GM19463 (cell line): ENCODE data around the gene DMD.
"Not testable (repeated sequence)": the region's sequence is repeated elsewhere in the genome, so short reads cannot be mapped to it uniquely, and the experiment has no call there.

ENCODE experiments used
- ATAC-seq: cut with Tn5 transposase; IDR thresholded peaks from one replicate; pipeline ENCODE4 v1.9.1; 2021; ENCODE audit warnings: mild to moderate bottlenecking, moderate library complexity; ENCODE audit not compliant: unreplicated experiment

Gene DMD

DNA sequence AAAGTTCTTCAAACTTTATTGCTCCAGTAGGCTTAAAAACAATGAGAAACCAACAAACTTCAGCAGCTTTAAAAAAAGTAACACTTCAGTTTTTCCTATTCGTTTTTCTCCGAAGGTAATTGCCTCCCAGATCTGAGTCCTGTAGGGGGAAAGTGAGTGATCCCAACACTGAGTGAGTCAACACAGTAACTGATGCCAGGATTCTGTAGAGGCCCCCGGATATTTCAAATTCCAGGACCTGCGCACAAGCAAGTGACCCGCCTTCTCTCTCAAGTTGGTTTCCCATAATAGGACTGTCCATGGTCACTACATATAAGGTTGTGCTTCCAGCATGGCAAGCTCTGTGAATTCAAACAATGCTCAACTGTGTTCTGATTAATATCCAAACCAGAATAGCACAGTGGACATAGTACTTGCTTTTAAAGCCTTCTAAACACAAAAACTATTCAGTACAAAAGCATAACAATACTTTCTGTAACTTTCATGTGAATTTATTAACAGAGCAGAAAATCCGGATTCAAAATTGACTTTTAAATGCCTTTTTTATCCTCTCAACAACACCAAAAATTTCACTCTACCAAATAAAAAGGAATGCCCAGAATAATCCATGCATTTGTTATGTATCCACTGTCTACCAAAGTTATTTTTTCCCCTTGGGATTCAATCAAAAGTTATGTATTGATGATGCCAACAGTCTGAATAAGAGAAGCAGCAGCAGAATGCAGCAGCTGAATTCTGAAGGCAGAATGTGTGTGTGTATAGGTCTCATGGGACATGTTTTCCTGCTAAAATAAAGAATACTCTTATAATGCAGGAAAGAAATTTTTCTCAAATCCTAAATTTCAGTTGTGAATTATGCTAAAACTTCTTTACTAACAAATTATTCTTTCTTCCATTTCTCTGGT lies at the start of gene DMD:
Gene DMD, minus strand, starts transcription at position 194 of the 905 bp plus-strand sequence. CDS start 237 bp downstream, outside the sequence.
- no peak for ATAC-seq

DNA sequence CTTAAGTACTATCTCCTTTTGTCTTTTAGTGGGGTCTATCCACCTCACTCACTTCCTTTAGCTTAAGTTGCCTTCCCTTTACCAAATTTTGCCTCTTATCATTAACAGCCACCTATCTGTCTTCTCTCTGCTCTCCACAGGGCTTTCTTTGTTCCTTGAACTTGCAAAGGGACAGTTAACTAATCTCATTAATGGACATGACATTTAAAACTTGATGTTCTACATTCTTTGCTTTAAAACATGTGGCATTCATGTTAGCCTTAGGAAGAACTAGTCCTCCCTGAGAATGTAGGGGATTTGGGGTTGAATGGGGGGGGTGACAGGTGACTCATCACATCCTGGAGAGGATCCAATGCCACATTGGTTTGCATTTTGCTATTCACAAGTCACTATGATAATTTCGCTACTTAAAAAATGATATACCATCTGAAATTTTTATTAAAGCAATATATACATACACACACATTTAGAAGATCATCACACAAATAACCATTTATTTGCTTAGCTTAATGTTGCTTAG lies 41.0 kb upstream of the DMD start:
- ATAC-seq, result no peak

DNA sequence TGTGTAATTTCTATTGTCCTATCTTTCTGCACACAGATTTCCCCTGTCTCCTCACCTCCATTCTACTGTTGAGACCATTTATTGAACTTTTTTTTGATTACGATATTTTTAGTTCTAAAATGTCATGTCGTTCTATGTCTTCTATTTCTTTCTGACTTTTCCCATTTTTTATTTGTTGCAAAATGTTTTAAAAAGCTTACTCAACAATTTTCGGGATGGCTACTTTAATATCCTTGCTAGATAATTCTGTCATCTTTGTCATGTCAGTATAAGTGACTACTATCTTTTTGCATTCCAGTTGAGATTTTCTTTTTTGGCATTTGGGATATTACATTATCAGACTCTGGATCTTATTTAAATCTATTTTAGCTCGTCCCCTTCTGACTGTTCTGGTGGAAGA lies 7.5 kb upstream of the DMD start:
- ATAC-seq, result no peak

DNA sequence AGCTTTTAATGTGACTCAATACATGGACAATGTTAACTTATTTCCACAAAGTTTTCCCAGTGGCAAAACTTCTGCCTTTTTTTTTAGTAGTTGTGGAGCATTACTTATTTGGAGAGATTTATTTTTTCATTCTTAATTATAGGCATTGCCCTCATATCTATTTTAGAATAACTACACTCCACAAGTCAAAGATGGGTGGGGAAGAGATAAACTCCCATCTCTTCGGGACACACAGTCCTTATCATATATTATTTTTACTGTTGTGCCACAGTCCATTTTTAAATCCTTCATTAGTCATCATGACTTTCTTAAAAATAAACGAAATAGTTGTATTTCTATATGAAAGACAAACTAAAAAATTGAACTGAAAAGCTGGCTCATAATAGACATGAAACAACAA lies 1.2 kb downstream of the DMD start:
- ATAC-seq, result no peak

DNA sequence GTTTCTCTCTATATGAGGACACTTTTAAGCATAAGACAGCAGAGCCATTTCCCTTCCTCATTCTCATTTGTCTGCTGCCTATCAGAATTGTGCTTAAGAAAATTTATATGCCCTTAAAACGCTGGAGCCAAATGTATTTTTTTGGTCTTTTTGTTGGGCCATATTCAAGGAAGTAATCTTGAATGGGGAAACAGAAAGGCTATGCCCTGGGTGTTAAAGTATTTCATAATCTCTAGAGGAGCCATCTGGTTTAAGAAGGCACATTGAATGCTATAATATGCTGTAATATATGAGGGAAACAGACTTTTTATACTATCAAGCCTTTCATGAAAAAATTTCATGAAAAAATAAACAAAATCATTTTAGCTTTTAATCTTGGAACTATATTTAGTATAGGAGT lies 4.3 kb downstream of the DMD start:
- ATAC-seq, result no peak

DNA sequence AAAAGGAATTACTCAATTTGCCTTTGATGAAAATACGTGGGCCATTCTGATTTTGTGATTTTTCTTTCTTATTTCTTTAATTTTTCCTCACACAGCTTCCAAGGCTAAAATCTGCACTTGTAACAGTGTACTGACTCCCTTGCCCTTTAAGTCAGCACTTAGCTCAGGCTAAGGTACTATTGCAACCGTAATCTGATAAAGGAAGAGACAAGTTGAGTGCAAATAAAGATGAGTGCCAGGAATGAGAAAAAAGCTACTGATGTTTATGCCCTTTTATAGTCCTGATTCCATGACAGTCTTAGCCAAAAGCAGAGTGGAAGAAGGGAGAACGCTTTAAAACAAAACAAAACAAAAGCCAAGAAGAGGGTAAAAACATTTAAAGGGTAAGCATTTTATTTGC lies 6.0 kb downstream of the DMD start:
- ATAC-seq, result no peak

DNA sequence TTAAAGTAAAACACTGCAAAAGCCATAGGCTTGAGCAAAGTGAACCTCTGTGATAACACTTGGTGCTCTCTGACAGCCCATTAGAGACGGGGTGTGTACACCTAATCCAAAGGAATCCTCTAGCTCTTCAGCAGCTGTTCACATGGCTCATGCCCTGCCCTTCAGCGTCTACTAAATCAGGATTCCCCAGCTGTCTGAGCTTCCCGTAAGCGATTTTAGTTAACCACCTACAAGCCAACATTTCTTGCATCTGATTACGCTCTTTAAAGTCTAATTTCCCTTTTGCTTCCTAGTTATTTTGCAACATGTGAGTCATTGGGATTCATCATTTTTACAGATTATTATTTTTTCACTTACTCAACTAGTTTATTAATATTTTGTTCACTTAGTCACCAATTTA lies 6.5 kb downstream of the DMD start:
- no peak for ATAC-seq

DNA sequence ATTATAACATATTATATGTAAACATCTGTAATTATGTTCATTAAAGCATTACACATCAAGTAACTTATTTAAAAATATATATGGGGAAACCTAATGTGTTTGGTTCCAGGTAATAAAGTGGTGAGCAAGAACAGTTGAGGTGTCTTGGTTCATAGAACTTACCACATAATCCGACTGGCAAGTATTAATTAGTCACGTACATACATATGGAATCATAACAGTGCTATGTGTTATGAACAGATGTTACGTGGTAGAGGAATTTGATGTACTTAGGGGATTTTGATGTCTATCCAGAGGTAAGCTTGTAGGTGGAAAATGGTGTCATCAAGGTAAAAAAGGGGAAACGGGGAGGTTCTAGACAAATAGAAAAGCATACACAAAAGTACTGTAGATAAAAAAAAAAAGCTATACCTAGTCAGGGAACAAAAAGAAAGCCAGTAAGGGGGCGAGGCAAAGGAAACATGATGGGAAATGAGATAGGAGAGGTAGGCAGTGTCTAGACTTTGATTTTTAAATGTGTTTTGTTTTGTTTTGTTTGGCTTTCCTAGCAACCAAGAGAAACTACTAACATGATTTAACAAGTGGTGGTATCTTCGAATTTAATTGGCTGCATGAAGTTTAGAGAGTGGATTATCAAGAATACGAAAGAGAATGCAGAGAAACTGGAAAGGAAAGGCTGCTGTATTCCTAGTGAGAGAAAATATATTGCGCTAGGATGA lies 12.6 kb downstream of the DMD start:
- ATAC-seq, result no peak

DNA sequence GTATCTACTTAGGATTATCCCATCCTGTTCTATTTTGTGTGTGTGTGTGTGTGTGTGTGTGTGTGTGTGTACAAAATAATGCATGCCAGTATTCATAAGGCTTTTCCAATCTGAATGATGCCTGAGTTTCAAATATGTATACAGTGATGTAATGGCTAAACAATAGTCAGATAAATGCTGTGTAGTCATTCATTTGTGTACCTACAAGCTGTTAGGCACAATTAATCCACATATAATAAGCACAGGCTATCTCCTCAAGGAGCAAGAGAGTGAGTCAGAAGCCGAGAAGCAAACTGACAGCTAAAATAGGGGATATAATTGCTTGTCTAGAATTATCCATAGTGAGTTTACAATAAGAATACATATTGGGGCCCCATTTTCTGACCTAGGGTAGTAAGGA lies 15.7 kb downstream of the DMD start:
- no peak for ATAC-seq

DNA sequence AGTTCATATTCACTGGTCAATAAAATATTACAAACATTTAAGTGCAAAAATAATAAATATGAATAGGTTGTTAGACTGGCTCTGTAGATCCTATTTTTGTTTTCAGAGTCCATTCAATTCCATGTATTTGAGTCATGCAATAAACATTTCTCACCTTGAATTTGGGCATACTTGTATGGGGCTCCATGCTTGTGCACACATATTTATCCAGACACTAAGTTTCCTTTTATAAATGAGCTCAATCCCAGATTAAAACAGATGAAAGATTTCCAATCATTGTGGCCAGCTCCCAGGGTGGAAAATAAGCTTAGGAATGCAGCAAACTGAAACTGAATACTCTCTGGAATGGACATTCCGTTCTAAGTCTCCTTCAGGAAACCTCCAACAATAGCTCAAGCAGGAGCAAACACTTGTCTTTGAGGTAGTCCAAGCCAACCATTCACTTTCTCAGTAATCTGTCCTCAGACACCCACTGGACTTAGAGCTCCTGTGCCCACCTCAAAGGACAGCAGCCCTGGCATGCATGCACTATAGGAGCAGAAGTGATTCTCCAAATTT lies 16.4 kb downstream of the DMD start:
- ATAC-seq, result no peak

DNA sequence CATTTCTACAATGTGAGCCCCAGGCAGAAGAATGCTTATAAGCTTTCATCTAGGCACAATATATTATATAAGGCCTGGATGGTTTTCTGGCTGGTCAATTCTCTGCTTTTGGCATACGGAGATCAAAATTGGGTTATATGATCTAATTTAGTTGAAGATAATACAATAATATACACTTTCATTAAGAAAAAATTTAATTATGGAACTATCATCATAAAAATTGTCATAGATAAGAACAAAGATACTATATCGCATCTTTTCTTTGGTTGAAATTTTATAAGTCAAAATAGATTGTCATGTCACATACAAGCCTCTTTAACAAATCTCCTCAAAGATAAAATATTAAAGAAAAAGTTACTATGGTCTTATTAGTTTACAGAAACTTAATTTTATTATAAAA lies 17.1 kb downstream of the DMD start:
- no peak for ATAC-seq

DNA sequence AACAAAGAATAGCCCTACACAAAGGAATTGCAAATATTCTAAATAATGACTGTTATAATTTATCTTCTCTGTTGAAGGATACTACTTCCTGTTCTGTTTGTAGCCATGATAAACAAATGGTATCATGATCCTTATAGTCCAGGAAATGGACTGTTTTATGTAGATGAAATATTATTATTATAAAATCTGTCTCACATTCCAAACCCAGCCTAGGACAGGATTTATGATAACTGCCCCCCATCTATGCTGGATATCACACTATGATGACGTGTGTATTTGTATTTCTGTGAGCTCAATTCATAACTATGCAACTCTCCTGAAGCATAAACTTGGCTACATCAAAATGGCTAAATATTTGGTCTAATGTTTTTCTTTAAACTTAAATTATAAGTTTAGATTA lies 21.3 kb downstream of the DMD start:
- no peak for ATAC-seq

DNA sequence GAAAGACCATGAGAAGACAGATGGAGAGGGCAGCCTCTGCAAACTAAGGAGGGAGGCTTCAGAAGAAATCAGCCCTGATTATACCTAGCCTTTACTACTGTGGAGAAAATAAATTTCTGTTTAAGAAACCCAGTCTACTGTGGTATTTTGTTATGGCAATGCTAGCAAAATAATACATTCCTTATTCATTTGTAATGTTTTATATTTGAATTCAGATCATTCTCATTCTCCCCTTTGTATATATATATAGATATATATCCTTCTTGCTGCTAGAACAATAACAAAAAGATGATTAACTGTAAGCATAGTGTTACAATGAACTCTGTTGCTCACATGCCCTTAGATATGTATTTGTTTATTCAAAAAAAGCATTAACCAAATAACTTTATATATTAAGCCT lies 22.5 kb downstream of the DMD start:
- ATAC-seq, result no peak

DNA sequence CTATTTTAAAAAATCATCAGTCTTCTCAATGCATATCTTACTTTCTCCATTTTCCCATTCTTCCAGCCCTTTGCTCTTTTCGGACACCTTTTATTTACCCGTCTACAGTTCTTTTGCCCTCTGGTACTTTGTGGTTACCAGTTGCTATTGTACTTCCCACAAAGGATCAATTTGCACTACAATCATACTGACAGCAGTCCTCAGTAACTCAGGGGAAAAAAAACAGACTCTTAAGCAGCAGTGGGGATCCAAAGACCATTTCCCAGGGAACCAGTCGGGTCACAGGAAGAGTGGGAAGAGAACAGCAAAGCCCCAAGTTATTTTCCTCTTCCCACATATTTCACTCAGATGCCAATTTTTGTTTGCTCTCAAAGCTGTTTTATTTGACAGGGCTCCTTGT lies 23.1 kb downstream of the DMD start:
- ATAC-seq, result no peak

DNA sequence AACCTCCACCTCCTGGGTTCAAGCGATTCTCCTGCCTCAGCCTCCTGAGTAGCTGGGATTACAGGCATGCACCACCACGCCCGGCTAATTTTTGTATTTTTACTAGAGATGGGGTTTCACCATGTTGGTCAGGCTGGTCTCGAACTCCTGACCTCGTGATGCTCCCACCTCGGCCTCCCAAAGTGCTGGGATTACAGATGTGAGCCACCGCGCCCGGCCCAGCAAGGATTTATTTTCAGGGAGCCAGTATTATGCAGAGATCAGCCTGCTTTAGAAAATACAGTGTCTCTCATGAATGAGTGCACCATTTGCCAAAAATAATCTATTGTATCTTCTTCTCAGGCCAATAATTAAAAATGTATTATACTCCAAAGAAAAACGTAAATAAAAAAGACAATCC lies 26.5 kb downstream of the DMD start:
- not testable (repeated sequence) for ATAC-seq

DNA sequence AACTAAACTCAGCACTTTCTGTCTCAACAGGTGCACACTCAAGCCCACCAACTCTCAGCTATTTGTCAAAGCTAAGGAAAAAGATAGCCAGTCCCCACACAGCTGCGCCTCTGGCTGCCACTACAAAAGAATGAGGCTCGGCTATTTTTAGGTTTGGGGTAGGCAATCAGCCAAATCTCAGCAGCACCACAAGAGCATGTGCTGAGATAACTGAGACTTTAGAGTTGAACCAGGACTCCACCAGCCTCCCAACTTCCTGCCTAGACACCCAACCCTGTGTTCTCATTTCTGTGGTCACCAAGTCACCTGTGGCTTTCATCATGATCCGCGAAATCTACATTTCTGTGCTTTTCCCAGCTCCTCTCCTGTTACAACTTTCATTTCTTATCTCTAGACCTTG lies 28.0 kb downstream of the DMD start:
- ATAC-seq, result no peak

DNA sequence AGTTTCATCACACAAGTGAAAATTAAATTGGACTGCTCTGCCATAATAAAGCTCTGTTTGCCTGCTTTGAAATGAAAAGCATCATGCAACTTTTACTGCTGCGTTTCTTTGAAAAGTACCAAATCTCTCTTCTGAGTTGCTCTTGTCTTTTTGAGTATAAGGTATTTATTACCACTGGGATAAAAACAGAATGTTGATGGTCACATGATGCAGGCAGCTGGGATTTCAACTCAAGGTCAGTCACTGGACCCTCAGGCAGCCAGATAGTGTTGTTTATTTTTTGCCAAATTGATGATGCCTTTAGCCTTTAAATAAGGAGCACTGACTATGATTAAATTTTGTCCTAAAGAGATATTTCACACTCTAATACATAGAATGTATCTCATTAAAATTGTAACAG lies 32.7 kb downstream of the DMD start:
- ATAC-seq, result no peak

DNA sequence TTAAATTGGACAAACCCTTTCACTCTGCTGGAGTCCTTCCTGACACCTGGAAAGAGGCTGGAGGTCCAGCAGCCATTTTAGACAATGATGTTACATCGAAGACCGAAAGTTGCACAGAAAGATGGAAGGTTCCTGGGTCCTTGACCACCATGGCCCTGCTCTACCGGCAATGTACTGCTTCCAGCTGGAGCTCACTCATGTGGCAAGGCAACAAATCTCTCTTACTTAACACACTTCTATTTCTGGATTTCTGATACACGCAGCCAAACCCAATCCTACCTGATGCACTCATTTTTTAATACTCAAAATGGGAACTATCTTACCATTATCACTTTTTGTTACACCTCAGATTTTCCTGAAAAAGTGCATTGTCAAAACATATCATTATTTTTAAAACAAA lies 33.1 kb downstream of the DMD start:
- ATAC-seq, result no peak

DNA sequence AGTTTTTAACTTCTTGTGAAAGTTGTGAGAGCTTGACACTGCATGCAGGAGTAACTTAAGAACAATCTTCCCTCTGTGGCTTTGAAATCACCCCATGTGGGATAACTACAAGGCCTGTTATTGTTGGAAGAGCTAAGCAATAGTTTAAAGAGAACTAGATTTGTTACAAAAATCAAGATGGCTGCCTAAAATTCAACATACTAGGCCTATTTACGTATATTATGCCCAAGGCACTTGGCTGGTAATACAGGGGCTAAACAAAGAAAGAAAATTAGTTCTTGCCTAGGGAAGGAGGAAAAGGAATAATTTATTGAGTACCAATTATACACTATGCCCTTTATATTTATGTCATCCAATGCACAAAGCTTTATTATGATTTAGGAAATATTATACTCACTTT lies 36.1 kb downstream of the DMD start:
- ATAC-seq, result no peak

DNA sequence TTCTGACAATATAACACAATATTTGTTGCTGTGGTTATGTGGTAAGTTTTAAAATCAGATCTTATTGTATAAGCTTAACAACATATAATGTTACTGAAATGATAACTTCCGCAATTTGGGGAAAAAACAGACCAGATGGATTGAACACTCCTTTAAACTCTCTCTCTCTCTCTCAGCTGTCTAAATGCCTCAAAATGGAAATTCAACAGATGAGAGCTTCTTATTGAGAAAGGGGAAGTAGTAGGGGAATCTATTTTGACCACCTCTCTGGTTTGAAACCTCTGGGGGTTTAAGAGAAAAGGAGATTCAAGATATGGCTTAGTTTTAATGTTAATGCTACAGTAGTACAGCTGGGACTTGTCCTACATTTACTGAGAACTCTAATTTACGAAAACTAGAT lies 40.3 kb downstream of the DMD start:
- ATAC-seq, result no peak

DNA sequence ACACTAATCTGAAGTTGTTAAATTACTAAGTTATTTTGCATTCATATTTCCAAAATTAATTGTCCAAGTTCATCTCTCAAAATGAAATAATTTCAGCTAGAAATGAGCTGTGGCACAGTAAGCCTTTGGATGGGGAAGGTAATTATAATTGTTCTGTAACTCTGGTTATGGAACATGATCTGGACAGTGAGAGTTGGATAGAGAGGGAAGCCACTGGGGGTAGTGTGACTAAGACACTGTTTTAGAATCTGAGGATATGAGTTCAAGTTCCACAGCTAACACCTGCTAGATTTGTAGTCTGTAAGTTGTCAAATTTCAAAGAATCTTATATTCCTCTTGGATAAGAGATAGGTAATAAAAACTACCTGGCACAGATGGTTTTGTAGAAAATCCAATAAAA lies 49.5 kb downstream of the DMD start:
- ATAC-seq, result no peak

DNA sequence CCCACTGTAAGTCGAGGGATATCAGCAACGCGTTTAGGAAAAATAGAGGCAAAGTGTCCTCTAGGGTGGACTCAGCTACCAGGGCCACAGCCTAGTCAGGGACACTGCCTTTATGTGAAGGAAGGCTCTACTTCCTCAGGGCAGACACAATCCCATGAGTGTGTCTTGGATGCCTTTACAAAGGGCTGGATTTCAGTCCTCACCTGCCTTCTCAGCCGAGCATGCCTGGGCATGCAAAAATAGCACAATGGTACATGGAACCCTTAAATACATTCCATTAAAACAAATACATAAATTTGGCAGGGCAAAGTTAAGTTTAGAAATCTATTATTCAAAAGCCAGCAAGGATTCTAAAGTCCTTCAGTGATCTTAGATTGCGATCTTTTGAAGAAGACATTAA lies 51.1 kb downstream of the DMD start:
- ATAC-seq, result no peak
